Skin epidermis (tissue), 12 donors: ENCODE results near the gene RIOK1.
A peak's percentile ranks its signal among the peaks of the same experiment; 100 is the strongest.
"Not testable (repeated sequence)": the region's sequence is repeated elsewhere in the genome, so short reads cannot be mapped to it uniquely, and the experiment has no call there.

ENCODE experiments used
- H3K27ac ChIP-seq, 21 experiments: fragments of 200-600 bp; sonication (generic) in 11 of 21; one replicate each; pipeline ENCODE4 v1.5.0; 2020; ENCODE audit warnings: mild to moderate bottlenecking in 3 of 21, inconsistent platforms in 2 of 21, moderate library complexity in 2 of 21
- H3K4me3 ChIP-seq, 7 experiments: fragments of 200-600 bp; sonication (generic) in 2 of 7; one replicate each; pipeline ENCODE4 v1.5.0; 2020; ENCODE audit warnings: inconsistent platforms in 2 of 7, mild to moderate bottlenecking in 2 of 7, moderate library complexity in 1 of 7

The RIOK1 gene

DNA sequence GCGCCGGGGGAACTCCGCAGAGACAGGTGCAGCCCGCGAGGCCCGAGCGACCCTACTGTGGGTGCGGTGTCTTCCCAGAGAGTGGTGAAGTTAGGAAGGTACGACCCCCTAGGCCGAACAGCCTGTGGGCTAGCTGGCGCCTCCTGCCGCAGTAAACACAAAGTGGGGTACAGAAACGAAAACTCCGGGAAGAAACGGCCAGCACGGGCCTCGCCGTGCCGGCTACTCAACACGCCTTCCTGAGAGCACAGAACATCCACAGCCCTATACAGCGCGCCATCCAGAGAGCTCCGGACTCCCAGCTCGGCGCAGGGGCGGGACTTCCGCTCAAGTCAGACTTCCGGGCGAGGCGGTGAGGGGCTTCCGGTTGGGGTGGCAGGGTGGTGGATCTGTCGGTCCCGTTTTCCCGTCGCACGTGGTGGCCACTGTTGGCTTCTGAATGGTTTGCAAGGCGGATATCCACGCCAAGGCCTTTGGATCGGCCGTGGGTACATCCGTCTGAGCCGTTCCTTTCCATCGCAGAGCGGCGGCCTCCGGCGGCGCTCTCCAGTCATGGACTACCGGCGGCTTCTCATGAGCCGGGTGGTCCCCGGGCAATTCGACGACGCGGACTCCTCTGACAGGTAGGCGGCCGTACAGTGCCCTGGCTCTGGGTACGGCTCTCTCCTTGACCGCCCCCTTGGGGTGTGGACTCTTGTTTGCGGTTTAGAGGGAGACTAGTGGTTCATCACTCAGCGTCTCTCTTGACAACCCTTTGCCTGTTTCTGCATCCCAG is at the start of gene RIOK1, which contains the start of gene CAGE1:
Gene RIOK1 (plus strand): TSS at position 358 of the 775 bp plus-strand sequence. CDS start 195 bp downstream, at position 553.
Gene CAGE1 (minus strand): TSS at position 292 of the 775 bp plus-strand sequence. CDS start 2,569 bp downstream, outside the sequence.
- Histone ChIP-seq H3K4me3 (peak within 1 kb of the TSS; percentile 47 to 87 (median 81)), H3K27ac (peak within 1 kb of the TSS; percentile 49 to 95 (median 91))

DNA sequence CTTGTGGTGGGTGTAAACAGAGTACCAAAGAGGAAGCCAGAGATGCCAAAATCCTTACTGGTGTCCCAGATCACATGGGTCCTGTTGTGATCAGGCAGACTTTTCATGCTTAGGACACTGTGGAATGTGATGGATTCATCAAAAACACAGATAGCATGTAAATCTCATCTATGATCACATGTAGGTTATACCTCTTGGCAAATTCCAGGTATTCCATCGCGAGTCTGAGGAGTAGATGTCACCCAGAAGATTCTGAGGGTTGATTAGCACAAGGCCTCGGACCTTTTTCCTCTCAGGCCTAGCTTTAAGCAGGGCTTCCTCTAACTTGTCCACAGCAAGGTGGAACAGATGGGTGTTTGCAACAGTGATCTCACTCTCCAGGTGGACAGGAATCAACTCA is 48.3 kb upstream of the RIOK1 start:
- H3K27ac ChIP-seq = no peak overlapping the region
- no peak overlapping the region for H3K4me3 ChIP-seq

DNA sequence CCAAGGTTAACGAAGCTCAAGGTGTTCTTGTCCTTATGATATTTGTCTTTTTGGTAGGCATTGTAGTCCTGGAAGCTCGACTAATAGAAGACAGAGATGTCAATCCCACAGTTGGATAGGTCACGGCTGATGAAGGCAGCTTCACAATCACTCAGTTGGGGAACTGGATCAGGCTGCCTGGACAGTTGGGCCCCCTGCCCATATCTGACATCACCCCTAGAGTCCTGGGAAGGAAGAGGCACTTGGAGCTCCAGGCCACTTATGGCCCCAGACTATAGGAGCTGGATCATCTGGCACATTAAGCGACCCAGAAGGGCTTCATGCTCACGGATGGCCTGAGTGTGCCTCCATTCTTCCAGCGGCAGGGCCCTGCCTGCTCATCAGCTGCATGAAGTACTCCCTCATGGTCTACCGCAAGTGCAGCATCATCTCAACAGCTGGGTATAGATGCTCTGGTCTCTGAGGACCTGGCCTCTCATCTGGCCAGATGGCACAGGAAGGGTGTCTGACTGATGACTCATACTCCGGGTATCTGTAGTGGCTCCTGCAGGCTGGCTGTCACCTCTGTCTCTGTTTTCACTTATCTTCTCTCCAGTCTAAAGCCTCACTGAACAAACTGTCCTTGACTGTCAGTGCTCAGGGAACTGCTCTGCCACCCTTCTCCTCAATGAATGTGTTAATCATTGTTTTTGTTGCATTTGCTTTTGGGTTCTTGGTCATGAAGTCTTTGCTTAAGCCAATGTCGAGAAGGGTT is 47.4 kb upstream of the RIOK1 start:
- no peak overlapping the region for H3K4me3 ChIP-seq
- H3K27ac ChIP-seq = no peak overlapping the region

DNA sequence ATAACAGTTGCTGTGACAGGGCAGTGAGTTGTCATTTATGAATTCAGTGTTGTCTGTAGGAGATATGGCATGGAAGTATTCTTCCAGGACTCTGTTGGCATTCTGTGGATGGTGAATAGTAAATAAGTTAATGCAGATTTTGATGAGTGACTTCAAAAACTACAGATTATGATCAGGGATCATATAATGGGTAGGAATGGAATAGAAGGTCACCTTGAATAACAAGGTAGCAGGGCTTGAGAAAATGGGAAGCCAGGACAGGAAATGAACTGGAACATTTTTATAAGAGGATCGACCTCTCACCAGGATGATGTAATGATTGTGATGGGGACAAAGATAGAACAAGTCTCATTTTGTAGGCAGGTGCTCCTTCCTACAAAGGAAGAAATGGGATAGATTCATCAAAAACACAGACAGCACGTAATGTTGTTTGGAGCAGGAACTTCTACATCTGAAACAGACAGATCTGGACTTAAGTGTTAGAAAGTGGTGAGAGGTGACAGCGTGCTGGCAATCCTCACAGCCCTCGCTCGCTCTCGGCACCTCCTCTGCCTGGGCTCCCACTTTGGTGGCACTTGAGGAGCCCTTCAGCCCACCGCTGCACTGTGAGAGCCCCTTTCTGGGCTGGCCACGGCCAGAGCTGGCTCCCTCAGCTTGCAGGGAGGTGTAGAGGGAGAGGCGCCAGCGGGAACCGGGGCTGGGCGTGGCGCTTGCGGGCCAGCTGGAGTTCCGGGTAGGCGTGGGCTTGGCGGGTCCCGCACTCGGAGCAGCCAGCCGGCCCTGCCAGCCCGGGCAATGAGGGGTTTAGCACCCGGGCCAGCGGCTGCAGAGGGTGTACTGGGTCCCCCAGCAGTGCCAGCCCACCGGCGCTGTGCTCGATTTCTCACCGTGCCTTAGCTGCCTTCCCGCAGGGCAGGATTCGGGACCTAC is 45.8 kb upstream of the RIOK1 start:
- Histone ChIP-seq H3K27ac (peak overlapping the region in 2 of 21 experiments; percentile 30 to 37), H3K4me3 (peak overlapping the region in 3 of 7 experiments; percentile 9 to 20 (median 13))

DNA sequence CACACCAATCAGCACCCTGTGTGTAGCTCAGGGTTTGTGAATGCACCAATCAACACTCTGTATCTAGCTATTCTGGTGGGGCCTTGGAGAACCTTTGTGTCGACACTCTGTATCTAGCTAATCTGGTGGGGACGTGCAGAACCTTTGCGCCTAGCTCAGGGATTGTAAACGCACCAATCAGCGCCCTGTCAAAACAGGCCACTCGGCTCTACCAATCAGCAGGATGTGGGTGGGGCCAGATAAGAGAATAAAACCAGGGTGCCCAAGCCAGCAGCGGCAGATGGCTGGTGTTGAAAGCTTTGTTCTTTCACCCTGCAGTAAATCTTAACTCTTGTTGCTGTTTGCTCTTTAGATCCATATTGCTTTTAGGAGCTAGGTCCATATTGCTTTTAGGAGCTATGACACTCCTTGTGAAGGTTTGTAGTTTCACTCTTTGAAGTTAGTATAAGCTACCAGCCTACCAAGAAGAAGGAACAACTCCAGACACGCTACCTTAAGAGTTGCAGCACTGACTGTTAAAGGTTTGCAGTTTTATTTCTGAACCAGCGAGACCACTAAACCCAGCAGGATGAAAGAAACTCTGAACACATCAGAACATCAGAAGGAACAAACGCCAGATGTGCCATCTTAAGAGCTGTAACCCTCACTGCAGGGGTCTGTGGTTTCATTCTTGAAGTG is 44.7 kb upstream of the RIOK1 start:
- H3K4me3 ChIP-seq, H3K27ac ChIP-seq: not testable (repeated sequence)

DNA sequence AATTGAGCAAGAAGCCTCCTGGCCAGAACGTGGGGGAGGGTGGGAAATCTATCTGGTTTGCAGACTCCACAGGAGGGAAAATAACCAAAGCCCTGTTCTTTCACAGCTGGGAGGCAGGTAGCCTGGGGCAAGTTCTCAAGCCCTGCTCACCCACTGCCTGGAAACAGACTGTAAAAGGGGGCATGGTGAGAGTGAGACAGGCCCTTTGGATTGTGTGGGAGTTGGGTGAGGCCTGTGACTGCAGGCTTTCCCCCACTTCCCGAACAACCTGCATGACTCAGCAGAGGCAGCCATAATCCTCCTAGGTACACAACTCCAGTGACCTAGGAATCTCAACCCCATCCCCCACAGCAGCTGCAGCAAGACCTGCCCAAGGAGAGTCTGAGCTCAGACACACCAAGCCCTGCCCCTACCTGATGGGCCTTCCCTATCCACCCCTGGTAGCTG is 42.0 kb upstream of the RIOK1 start:
- H3K27ac ChIP-seq = peak overlapping the region in 8 of 21 experiments; percentile 21 to 62 (median 38)
- H3K4me3 ChIP-seq = not testable (repeated sequence)

DNA sequence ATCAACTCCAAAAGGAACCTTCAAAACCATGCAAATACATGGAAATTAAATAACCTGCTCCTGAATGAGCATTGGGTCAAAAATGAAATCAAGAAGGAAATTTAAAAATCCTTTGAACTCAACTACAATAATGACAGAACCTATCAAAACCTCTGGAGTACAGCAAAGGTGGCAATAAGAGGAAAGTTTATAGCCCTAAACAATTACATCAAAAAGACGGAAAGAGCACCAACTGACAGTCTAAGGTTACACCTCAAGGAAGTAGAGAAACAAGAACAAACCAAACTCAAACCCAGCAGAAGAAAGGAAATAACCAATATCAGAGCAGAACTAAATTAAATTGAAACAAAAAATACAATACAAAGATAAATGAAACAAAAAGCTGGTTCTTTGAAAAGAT is 39.0 kb upstream of the RIOK1 start:
- H3K4me3 ChIP-seq, H3K27ac ChIP-seq: not testable (repeated sequence)

DNA sequence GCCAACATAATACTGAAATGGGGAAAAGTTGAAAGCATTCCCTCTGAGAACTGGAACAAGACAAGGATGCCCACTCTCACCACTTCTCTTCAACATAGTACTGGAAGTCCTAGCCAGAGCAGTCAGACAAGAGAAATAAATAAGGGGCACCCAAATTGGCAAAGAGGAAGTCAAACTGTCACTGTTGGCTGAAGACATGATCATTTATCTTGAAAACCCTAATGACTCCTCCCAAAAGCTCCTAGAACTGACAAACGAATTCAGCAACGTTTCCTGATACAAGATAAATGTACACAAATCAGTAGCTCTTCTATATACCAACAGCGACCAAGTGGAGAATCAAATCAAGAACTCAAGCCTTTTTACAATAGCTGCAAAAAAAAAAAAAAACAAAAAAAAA is 37.7 kb upstream of the RIOK1 start:
- H3K4me3 ChIP-seq, H3K27ac ChIP-seq: not testable (repeated sequence)

DNA sequence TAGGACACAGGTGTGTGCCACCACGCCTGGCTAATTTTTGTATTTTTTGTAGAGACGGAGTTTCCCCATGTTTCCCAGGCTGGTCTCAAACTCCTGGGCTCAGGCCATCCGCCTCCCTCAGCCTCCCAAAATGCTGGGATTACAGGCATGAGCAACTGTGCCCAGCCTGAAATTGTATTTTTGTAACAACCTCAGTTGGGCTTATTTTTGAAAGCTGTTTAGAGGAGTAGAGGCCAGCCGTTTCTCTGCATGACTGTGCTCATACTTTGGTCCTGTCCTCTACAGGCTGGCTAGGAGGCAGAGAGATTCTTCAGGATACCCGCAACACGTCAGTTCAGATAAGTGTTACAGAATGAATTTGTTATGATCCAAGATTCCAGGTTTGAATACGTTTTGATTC is 22.2 kb upstream of the RIOK1 start:
- H3K4me3 ChIP-seq = no peak overlapping the region
- no peak overlapping the region for H3K27ac ChIP-seq

DNA sequence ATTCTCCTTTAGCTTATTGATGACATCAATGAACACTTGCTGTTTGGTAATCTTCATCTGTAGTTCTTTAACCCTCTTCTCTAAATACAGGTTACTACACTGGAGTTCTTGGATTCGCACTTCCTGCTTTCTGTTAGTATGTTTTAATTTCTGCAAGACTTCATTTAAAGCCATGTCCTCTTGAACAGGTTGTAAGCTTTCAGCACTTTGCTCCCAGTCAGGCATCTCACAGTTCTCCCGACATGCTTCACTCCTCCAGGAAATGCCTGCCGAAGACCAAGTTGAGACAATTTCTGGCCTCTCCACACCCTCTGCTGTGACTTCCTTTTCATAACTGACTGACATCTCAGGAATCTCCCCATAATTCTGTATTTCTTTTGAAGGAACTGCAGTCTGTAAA is 15.9 kb upstream of the RIOK1 start:
- Histone ChIP-seq H3K4me3 (no peak overlapping the region), H3K27ac (no peak overlapping the region)

DNA sequence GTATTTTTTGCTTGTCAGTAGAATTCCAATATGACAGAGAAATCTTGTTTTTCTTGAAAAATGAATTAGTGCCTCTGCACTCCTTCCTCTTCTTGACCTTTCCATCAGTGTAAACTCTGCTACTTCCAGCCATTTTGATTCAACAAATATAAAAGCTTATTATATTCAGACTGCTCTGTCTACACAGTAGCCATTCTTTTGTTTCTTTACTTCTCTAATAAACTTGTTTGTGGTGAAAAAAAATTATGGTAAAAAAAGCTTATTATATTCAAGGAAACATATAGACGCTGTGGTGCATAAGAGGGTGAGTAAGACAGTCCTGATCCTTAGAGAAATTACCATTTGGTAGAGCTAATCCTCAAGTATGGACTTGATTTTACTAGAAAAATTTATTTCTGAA is 11.6 kb upstream of the RIOK1 start:
- no peak overlapping the region for H3K27ac ChIP-seq

DNA sequence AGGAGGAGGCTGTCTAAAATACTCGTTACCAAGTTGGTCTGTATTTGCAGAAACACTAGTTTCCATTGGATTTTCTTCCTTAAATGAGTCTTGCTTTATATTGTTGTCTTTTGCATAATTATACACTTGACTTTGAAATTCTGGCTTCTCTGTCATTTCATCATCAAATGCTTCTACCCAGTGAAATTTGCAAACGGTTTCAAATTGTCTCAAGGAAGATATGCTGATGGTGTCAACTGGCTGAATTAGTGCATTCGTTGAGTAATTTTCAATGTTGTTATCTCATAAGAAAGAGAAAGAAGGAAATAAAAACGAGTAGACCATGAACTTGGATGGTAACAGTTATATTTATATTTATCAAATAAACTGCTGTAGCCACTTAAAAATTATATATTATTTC is 10.9 kb upstream of the RIOK1 start:
- Histone ChIP-seq H3K4me3 (no peak overlapping the region), H3K27ac (no peak overlapping the region)

More for the DNA sequence above, 11.6 kb upstream of the RIOK1 start:
- H3K4me3 ChIP-seq = no peak overlapping the region

DNA sequence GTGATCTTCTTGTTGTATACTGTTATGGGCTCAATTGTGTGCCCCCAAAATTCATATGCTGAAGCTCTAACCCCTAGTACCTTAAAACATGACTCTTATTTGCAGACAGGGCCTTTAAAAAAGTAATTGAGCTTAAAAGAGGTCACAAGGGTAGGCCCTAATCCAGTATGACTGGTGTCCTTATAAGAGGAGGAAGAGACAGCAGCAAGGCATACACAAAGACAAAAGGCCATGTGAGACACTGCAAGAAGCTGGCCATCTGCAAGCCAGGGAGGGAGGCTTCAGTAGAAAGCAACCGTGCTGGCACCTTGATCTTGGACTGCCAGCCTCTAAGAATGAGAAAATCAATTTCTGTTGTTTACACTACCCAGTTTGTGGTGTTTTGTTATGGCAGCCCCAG is 8.5 kb upstream of the RIOK1 start:
- Histone ChIP-seq H3K4me3 (no peak overlapping the region), H3K27ac (no peak overlapping the region)

DNA sequence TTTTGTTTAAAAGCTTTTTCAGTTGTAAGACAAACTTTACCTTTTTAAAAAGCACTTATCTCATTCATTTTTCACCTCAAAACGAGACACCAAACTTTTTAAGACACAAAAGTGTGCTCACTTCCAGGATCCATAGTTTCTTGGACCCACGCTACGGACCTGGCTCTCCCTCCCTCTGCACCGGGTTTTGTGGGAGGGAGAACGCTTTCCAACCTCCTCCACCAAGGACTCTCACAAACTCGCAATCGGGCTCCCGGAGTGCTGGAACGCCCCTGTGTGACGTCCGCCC is 502 bp upstream of the RIOK1 start:
- Histone ChIP-seq H3K4me3 (peak overlapping the region; percentile 47 to 87 (median 81)), H3K27ac (peak overlapping the region; percentile 49 to 95 (median 91))

DNA sequence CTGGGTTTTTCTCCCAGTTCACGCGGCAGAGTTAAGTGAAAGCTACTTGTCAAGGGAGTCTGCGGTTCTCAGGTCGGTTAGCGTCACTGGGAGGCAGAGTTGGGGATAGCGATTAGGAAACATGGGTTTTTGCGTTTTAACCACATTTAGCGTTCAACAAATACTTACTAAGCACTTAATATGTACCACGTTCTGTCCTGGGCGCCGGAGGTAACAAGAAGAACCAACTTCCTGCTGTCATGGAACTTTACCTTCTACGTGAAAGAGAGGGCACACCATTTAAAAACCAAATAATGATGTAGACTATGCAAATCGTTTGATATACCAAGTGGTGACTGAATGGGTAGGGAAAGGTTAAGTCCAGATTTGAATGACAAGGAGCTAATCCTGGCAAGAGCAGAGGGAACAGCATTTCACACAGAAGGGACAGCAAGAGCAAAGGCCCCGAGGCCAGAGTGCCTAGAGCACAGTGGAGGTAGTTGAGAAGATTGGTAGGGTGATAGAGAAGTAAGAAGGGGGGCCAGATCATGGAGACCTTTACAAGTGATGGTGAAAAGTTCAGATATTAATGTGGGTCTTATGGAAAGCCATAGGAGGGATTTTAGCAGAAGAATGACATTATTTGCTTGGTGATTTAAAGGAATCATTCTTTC is 744 bp downstream of the RIOK1 start:
- Histone ChIP-seq H3K27ac (peak overlapping the region in 20 of 21 experiments; percentile 82 to 95 (median 91)), H3K4me3 (peak overlapping the region; percentile 47 to 87 (median 81))

DNA sequence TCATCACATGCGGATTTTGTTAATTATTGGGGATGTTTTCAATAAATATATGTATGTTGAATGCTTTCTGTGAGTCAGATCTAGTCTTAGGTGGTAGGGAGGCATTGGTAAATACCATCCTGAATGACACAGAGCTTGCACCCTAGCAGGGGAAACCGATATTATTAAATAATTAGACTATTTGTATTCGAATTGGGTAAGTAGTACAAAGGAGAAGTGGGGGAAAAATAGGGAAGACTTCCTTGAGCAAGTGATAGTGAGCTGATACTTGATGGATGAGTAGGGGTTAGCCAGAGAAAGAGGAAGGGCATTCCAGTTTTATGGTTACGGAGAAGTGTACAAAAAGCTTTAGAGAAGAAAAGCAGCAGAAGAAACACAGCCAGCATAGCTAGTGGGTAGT is 1.5 kb downstream of the RIOK1 start:
- Histone ChIP-seq H3K4me3 (peak overlapping the region in 2 of 7 experiments; percentile 86 to 87), H3K27ac (peak overlapping the region in 1 of 21 experiments; percentile 94)

DNA sequence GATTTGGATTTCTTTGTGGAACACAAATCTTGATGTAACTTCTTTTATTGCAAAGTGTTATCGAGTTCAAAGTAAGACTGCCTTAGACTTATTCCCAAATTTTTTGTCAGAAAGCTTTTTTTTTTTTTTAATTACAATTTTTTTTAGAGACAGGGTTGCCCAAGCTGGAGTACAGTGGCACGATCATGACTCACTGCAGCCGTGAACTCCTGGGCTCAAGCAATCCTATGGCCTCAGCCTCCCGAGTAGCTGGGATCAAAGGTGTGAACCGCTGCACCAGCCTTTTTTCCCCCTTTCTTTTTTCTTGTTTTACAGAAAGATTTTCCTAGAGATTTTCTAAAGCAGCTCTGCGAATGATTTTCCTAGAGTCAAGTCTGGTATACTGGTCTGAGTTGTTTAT is 2.8 kb downstream of the RIOK1 start:
- no peak overlapping the region for H3K27ac ChIP-seq
- H3K4me3 ChIP-seq = no peak overlapping the region

DNA sequence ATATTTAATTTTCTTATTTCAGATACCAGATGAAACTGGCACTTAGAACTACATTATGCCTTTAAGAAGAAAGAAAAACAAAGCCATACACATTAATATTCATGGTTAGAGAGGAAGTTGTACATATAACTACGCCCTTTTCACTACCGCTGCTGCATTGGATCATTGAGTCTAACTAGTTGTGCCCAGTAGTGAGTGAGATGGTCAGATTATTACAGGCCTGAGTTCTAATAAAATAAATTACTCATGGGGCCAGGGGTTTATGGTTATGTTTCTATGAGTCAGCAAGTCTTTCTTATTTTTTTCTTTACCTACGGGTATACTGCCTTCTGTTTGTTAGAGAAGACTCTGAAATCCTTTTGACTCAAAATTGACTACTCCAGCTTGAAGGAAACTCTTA is 11.5 kb downstream of the RIOK1 start:
- no peak overlapping the region for H3K4me3 ChIP-seq
- H3K27ac ChIP-seq = no peak overlapping the region

DNA sequence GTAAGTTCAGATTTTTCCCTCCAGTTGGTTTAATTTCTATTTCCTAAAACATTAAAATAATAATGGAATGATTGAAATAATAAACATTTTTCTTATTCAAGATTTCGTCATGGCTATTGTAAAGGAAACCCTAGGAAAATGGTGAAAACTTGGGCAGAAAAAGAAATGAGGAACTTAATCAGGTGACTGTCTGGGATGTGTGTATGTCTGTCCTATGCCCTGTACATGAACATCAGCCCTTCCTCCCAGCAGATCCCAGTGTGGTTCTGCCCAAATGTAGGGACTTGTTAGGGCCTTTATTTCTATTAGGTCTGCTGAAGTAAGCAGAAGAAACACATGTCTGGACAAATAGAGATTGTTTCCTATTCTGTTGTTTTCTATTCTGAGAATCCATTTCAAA is 13.1 kb downstream of the RIOK1 start:
- peak overlapping the region in 1 of 21 experiments; percentile 19 for H3K27ac ChIP-seq

More for the DNA sequence above, 13.1 kb downstream of the RIOK1 start:
- H3K4me3 ChIP-seq = no peak overlapping the region
